Stimulated activated CD8-positive, alpha-beta memory T cell treated with anti-CD3 and anti-CD28 coated beads, Interleukin-12 subunit alpha, Interleukin-12 subunit beta, amount 100 ng/mL, for 24 hours (primary cell): Measurements from ENCODE around the gene DDN.

Experiments used
- DNase-seq: peaks from one replicate; pipeline ENCODE4 v3.0.0-alpha.2; 2020; ENCODE audit errors: extremely low read depth

The DDN gene

DNA sequence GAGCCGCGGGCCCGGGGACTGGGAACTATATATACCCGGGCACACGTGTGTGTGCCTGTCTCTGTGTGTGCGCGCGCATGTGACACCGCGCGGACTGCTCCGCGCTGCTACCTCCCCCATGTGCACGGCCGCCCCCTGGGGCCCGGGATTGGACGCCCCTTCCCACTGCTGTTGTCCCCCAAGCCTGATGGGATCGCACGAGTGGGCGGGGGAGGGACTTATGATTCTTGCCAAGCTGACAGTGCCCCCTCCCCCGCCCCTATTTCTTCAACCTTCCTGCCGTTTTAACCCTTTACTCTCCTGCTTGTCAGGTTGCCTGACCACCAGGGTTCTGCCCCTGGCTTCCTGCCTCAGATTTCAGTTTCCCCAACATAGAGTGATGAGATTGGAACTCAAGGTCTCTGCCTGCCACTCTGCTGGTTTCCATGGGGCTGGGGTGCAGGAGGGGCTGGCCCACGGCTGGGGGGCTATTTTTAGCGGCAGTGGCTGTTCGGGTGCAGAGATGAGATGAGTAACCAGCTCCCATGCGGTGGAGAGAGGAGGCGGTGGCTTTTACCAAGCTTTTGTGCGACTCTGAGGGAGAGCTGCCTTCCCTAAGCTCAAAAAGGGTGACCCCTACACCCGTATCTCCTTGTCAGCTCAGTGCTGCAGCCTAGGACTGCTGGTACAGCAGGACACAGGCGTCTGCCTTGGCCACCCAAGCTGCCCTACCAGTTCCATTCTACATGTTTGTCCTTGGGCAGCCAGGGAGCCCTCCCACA, at the start of gene DDN:
Gene DDN (minus strand): TSS at position 5 of the 761 bp plus-strand sequence. CDS start 88 bp downstream, outside the sequence.
- no peak for DNase-seq

DNA sequence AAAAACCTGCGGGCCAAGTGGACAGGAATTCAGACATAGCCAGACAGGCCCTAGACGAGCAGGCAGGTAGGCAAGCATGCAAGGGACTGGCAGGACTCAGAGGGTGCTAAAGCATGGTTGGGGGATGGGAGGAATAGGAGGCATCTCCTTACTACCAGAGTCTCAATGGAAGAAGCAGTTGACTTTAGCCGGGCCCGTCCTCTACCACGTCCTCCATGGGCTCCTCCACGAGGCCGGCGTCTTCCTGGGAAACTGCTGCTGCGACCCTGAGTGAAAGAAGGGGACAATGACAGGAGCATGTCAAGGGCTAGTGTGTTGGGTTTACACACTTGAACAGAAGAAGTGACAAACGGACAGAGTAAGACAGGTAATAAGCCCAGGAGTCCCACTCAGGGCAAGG, 49.8 kb upstream of the DDN start:
- no peak for DNase-seq

DNA sequence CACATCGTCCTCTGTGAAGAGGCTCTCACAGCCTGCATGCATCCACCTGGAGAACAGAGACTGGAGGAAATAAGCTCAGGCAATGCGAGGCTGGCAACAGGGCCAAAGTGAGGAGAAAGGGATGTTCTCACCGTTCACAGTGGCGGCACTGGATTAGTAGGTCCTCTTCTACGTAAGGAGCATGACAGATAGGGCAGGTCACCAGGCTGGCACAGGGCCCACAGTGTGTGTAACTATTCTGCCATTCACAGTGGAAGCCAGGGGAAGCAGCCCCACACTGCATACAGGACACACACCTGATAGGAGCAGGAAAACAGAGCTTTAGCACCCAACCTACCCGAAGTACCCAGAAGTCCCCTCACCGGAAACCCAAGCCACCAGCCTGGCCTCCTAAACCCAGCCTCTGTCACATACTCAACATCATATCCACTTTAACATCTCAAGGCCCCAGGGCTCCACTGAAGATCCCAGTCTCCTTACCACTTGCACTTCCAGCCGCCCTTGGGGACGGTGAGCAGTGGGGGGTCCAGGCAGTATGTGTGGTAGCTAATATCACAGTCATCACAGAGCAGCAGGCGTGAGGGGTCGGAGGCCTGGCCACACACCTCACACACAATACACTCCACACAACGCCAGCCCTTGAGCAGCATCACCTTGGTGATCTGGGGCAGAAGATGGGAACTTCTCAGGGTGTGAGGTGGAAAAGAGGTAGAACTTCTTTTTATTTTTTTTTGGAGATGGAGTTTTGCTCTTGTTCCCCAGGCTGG, 47.1 kb upstream of the DDN start:
- no peak for DNase-seq

DNA sequence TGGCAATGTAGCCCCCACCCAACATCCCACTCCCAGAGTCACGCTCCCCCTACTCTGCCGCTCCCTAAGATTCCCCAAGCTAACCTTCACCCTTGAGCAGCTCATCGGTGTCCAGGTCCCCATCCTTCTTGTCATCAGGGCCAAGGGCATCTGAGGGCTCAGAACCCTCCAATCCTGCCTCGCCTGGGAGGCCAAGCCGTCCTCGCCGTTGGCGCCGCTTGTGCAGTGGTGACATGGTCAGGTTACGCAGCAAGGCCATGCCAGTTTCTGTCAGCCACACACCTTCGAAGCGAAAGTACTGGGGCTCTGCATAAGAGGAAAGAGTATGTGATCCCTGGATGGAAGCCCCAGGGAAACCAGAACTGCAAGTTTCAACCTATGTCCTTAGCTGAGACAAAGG, 45.5 kb upstream of the DDN start:
- DNase-seq = no peak

DNA sequence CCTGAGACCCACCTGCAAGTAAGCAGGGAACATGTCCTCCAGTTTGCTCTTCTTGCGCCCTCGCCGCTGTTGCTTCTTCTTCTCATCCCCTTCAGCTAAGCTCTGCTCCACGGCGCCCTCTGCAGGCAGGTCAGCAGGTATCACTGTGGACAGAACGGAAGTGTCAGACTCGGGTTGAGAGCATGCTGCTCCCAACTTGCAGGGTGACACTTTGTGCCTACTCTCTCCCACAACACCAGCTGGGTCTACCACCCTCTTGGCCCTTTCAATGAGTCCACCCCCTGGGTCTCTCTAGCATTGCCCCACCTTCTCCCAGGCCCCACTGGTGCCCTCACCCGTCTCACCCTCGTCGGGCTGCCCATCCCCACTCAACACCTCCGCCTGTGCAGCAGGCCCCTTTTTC, 44.7 kb upstream of the DDN start:
- peak; percentile 53 for DNase-seq

DNA sequence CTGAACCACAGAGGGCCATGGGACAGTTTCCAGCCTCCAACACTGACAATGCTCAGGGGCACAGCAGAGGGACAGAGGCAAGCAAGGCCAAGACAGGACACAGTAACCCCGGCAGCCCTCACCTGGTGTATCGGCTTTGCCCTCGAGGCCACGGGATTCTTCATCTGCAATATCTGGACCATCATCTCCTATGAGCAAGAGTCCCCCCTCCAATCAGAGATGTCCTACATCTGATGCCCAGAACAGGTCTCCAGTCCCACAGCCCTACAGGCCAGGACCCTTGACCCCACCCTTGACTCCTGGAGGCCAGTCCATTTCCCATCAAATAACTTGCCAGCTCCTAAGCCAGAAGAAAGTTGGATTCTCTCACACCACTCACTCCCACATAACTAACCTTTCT, 44.1 kb upstream of the DDN start:
- no peak for DNase-seq

DNA sequence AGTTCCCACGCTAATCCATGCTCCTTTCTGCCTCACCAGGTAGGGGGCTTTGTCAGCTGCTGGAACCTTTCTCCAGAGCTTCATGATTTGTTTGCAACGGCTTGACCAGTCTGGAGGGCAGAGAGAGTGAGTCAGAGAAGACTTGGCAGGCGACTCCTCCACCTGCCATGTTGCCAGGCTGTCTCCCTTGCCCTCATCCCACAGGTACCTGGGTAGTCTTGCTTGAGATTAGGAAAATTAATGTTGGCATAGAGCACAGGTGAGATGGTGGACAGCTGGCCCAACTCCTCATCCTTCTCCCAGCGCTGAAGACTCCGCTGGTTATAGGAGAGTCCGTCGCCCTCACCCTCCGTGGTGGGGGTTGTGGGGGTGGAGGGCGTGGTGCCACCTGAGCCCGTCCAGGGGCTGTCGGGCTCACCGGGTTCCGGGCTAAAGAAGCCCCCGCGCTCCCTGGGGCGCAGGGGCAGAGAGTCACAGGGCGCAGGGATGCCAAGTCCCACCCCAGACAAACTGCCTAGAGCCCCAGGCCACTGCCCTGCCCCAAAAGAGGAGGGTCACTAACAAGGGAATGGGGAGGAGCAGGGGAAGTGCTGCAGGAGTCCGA, 42.8 kb upstream of the DDN start:
- DNase-seq = no peak

DNA sequence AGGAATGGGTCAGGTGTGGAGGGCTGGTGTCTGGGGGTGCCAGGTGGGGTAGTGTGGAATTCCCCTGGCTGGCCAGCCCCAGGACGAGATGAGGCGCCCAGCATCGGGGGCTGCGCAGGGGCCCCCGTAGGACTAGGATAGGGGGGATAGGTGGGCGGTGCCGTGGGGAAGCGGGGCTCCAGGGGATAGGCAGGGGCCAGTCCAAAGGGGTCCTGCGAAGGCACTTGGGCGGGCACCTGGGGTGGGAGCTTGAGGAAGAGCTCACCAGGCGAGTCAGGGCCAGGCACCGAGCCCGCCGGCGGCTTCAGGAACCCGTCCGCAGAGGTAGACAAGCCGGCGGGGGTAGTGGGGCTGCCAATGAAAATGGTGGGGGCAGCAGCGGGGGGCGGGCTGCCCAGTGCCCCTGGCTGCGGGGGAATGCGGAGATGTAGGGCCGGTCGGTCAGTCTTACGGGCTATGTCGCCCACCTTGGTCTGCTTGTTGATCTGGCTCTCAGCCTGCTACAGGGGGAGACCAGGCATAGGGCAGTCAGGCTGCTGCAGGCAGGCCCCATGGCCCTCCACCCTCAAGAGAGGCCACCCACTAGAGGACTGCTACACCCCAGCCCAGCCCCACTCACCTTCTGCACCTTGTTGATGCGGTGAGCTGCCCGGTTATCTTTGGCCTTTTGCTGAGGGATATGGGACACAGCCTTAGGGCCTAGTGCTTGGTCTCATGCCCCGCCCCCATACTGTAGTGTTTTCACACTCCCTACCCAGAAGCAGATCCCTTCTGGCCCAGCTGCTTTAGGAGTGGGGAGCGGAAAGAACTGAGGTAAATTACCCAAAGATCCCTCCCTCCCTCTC, 42.1 kb upstream of the DDN start:
- no peak for DNase-seq

DNA sequence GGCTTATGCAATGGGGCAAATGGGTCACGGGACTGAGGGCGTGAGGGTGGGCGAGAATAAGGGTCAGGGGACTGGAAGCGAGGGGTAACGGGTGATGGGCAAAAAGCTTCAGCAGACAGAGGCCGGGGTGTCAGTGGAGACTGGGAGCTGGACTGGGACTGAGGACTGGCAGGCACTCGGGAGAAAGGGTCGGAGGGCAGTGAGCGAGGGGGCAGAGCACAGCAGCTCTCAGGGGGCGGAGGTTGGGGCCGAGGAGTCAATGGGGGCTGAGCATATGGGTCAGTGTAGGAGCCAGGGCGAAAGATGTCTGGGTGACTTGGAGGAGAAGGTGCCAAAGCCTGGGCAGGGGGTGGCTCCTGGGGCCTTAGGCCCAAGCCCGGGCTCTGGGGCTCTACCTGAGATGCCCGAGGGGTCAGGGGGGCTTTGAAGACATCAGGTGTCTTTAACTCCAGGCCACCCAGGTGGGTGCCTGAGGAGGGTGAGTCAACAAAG, 41.2 kb upstream of the DDN start:
- no peak for DNase-seq

DNA sequence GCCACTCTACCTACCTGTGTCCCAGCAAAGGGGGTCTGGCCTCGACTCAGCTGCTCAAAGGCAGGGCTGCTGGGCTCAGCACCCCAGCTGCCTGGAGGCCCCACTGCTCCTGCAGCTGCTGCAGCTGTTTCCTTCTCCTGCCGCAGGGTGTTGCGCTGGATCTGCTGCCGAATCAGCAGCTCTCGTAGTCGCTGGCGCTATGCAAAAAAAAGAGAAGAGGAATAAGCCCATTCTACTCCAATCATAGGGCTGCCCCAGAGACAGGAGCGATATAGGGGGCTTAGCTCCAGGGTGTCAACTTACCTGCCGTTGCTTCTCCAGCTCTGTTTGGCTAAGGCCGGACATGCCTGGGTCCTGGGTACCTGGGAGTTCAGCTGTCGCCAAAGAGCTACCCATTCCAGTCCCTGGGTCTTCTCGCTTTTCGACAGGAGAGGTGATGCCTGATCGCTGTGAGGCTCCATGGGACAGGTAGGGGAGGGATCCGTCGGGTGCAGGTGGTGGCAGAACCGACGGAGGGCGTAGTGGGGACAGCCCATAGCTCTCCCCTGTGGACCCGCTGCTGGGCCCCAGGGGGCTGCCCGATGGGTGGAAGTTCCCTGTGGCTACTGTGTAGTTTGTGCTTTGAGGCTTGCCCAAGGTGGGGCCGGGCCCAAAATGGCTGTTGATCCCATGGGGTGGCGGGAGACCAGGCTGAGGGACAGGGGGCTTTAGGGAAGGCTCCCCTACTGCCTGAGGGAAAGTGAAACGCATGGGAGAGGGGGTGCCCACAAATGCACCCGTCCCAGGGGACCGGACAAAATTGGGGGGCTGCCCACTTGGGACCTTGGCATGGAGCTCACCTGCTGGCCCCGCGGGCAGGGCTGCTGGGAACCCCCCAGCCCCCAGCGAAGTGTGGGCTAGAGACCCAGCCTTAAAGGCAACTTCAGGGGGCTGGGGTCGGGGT, 40.5 kb upstream of the DDN start:
- DNase-seq = no peak

DNA sequence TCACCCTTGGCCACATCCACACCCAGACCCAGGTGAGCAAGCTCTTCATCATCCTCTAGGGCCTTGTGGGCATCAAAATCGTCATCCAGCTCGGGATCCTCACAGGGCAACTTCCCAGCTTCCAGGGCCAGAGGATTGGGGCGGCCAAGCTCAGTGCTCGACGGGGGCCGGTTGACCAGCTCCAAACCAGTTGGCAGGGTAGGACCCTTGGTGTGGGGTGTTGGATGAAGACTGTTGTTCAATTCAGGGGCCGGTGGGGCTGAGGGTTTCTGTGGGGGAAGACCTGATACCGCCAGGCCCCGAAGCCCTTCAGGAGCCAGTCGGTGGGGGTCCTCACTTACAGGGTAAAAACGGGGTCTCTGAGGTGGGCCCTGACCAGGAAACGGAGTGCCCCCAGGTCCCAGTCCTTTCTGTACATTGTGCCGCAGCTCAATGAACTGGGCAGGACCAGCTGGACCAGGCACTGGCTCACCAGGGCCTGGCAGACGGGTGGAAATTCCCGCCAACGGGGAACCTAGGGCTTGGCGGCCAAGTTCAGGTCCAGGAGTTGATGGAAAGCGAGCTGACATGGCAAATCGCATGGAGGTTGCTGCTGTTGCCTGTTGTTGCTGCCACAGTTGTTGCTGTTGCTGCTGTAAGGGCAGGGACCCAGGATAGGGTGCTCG, 39.2 kb upstream of the DDN start:
- no peak for DNase-seq

DNA sequence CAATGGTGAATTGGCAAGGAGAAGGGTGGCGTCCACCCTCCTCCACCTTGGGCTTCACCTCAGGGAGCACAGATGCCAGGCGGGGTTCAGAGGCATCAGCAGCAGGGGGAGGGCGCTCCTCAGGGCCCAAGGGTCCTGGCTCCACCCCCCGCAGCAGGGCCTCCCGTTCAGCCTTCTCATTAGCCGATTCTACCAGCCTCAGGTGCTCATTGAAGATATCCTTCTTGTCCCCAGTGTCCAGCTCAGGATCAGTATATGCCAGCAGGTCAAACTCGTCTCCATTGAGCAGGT, 38.7 kb upstream of the DDN start:
- DNase-seq = no peak

DNA sequence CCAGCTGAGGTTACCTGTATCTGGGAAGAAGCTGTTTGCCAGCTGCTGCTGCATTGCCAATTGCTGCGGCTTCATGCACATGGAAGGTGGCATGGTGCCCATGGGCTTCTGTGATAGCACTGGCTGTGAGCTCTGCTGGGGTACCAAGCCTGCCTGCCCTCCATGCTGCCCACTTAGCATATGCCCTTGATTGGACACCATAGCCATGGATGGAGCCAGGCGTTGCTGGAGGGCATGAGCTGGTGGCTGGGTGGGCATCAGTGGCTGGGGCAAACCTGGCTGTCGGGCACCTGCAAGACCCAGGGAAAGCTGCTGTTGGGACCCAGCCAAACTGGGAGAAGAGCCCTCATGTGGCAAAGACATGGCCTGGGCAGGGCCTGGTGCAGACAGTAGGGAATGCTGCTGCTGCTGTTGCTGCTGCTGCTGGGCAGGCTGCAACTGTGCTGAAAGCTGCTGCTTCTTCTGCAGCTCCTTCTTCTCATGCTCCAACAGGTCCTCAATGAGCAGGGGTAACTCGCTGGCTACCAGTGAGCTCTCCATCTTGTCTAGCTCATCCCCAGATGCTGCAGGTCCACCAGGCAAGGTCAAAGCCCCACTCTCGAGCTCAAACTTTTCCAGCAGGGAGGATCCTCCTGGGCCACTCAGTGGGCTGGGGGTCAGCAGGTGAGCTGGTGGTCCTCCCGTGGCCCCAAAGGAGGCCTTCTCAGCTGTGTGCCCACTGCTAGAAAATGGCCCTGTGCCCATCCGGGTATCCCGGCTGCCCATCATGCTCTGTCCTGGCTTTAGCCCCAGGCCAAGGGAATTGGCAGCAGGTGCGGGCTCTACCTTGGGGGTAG, 38.2 kb upstream of the DDN start:
- no peak for DNase-seq

DNA sequence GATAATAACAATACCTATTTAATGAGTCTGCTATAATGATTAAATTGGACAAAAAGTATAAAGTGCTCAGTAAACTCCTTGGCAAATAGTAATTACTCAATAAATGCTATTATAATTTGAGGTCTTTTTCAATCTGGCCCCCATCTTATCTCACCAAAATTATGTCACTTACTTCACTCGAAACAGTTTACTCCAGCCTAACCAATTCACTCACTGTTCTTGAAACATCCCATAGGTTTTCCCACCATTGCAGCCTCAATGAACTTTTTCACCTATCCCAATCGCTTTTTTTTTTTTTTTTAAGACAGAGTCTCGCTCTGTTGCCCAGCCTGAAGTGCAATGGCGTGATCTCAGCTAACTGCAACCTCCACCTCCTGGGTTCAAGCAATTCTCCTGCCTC, 36.9 kb upstream of the DDN start:
- no peak for DNase-seq

DNA sequence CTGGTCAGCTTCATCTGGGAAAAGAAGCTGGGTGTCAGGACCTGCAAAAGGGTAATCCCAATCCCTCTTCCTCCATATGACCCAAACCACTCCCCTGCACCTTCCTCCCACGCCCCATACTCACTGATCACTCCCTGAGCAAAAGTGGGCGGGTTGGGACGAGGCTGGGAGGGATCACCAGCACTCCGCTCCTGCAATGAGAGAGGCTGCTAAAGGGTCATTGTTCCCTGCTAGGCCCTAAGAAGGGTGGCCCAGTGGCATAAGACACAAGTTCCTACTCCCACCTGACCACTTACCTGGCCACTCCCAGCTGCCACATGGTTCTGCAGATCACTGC, 35.1 kb upstream of the DDN start:
- no peak for DNase-seq

DNA sequence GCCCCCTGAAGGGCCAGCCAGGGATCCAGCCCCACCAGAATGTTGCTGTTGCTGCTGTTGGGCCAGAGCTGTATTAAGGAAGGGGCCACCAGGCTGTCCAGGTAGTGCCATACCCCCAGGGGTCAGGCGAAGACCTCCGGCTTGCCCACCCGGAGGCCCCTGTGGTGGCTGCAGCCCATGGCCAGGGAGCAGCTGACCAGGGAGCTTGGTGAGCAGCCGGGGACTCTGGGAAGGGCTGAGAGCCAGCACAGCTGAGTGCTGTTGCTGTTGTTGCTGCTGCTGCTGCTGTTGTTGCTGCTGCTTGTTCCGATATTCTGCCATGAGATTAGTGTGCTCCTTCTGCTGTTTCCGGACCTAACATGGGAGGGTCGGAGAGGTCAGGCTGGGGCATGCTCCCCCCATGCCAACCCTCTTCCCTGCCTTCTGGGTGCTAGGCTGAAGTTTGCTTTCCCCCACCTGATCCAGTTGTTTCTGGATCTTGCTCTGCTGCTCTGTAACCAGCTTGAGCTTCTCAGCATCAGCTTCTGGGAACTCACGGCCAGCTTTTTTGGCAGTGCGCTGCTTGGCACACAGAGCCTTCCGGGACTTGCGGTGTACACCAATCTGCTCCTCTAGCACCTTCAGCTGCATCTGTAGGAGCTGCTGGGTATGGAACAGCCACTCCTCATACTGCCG, 34.6 kb upstream of the DDN start:
- no peak for DNase-seq

DNA sequence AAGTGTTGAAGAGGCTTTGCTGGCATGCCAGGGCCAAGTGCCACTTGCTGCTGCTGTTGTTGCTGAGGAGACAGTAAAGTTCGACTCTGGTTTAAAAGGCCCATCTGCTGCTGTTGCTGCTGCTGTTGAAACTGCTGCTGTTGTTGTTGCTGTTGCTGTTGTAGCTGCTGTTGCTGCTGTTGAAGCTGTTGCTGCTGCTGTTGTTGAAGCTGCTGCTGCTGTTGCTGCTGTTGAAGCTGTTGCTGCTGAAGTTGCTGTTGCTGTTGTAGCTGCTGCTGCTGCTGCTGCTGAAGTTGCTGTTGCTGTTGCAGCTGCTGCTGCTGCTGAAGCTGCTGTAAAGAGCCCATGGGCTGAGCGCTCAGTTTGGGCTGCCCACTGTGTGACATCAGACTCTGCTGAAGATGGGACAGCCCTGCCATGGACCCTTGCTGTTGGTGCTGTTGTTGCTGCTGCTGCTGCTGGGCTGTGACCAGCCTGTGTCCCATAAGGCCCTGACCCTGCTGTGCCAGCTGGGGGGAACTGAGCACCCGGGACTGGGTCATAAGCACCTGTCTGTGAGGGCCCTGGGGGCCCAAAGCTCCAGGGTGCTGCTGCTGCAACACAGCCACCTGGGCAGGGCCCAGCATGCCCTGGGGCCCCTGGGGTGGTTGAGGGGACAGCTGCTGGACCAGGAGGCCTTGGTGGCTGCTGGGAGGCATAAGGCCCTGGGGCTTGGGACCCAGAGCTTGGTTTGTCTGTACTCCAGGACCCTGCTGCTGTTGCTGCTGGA, 33.7 kb upstream of the DDN start:
- DNase-seq = no peak

DNA sequence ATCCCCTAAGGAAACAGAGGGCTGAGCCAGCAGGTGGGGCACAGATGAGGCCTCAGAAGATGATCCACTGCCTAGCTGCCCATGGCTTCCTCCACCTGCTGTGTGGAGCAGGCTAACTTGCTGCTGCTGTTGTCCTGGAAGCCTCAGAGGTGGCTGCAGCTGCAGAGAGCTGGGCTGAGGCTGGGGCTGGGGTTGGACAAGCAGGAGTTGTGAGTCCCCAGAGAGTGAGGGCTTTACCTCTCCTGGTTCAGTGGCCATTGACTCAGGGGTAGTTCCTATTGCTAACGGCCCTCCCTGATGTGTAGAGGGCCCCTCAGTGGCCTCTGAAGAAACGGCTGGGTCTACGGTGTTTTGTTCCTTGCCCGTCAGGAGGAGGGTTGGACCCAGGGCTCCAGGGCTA, 33.1 kb upstream of the DDN start:
- DNase-seq = no peak
